ENCODE measurements around the gene PLXDC2.

PLXDC2 gene

DNA sequence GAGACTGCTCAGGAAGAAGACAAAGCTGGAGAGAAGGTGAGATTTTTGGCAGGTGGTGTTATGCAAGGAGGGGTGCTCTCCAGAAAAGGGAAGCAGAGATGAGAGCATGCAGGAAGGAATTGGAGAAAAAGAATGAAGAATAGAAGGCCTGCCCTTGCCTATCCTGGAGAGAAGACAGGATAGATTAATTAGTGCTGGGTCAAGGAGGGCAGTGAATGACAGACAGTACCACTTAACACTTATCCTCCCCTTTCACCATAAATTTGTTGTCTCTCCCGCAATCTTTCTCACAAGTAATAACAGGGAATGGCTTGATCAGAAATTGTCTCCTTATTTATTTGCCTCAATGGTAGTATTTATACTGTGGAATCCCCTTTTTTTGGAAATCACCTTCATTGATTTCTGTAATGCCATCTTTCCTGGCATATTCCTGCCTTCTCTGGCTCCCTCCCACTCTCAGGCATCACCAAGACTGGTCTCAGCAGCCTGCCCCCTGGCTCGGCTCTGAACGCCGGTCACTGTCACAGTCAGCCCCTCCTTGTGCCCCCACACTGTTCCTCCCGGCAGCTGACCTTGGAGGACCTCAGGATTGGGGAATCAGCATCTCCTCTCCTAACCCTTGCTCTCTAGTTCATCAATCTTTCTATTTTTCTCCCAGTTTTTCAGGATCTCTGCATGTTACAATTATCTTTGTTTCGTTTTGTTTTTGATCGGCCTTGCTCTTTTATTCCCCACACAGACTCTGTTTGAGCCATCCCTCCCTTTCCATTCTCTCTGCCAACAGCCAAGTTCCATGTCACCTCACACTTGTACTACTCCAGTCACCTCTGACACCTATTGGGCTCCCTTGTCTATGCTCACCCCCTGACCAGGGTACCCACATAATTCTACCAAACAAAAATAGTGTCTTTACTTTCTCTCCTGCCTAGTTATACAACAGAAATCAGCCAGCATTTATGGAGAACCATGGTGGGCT lies 294.2 kb downstream of the PLXDC2 start:
- TF ChIP-seq, protein P1, sequence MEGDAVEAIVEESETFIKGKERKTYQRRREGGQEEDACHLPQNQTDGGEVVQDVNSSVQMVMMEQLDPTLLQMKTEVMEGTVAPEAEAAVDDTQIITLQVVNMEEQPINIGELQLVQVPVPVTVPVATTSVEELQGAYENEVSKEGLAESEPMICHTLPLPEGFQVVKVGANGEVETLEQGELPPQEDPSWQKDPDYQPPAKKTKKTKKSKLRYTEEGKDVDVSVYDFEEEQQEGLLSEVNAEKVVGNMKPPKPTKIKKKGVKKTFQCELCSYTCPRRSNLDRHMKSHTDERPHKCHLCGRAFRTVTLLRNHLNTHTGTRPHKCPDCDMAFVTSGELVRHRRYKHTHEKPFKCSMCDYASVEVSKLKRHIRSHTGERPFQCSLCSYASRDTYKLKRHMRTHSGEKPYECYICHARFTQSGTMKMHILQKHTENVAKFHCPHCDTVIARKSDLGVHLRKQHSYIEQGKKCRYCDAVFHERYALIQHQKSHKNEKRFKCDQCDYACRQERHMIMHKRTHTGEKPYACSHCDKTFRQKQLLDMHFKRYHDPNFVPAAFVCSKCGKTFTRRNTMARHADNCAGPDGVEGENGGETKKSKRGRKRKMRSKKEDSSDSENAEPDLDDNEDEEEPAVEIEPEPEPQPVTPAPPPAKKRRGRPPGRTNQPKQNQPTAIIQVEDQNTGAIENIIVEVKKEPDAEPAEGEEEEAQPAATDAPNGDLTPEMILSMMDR (IDR thresholded peaks at IDR 0.05; ENCODE audit: low read depth, low read length, missing control alignments): no peak

DNA sequence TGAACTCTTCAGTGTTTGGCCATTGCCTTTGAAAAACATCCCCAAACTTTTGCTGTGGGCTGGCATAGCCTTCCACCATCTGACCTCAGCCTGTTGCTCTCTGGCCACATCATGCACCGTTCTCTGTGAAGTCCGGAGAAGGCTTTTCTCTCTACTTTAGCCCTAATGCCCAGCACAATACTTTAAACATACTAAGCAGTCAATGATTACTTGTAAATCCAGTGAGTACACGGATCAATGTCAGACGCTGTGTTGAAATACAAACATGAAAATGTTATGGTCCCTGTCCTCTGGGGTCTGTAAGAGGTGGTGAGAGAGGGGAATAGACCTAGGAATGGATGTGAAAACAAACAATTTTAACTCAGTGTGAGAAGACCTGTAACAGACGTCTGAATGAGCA lies 297.9 kb downstream of the PLXDC2 start:
- DNase-seq (ENCODE audit: extremely low read depth, low read depth): no peak
- H3K4me3 ChIP-seq (replicated peaks; ENCODE audit: low read depth, low read length): no peak overlapping the region
- TF ChIP-seq, protein P1 (IDR thresholded peaks at IDR 0.05; ENCODE audit: low read depth, low read length, missing control alignments): no peak

More for the DNA sequence above, 294.2 kb downstream of the PLXDC2 start:
- DNase-seq (ENCODE audit: extremely low read depth, low read depth): no peak
- no peak overlapping the region for H3K4me3 ChIP-seq (replicated peaks; ENCODE audit: low read depth, low read length)

DNA sequence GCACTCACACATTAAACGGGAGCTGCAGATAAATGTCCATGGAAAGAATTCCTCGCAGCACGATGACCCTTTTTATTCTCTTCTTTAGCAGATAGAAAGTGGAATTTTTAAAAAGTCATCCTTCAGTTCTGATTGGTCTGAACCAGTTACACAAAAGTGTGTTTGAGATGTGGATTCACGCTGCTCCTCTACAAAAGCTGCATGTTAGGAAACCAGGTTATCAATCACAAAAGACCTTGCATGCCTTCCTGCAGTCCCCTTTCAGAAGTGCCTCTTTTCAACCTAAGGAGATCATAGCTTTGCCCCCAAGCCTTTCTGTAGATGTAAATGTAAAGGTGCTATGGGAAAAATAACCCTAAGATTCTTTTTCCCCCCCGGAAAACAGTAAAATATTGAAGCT lies 299.7 kb downstream of the PLXDC2 start:
- no peak overlapping the region for H3K4me3 ChIP-seq (replicated peaks; ENCODE audit: low read depth, low read length)
- TF ChIP-seq, protein P1 (IDR thresholded peaks at IDR 0.05; ENCODE audit: low read depth, low read length, missing control alignments): no peak
- DNase-seq (ENCODE audit: extremely low read depth, low read depth): no peak

DNA sequence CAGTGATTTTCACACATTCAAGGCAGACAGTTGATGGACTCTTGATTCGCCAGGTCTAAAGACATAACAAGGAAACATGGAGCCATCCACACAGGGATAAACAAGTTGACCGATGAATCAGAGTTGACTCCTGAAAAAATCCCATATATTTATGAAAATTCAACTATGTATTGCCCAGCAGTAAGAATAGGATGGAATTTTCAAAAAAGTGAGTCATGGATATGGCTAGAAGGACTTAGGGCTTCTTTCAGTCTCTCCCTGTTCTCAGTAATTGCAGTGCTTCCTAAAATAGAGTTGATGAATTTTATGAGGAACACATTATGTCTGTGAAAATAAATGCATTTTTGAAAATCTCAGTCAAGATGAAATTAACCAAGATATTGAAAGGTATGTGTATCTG lies 301.2 kb downstream of the PLXDC2 start:
- no peak overlapping the region for H3K4me3 ChIP-seq (replicated peaks; ENCODE audit: low read depth, low read length)
- TF ChIP-seq, protein P1 (IDR thresholded peaks at IDR 0.05; ENCODE audit: low read depth, low read length, missing control alignments): no peak

DNA sequence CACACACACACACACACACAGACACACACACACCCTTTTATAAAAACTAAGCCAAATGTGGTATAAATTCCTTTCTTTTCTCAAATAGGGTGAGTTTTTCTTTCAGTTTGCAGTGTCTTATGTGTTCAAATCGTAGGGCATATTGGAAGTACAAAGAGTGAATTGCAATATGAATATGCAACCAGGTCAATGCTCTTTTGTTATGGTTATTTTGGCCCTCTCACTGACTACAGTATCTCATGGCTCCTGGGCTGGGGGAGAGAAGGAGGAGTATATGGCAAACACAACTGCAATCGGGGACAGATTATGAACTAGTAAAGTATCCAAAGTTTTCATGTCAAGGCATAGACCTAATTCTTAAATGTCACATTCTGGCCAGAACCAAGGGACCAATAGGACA lies 301.9 kb downstream of the PLXDC2 start:
- H3K4me3 ChIP-seq (replicated peaks; ENCODE audit: low read depth, low read length): no peak overlapping the region
- TF ChIP-seq, protein P1 (IDR thresholded peaks at IDR 0.05; ENCODE audit: low read depth, low read length, missing control alignments): no peak
- DNase-seq (ENCODE audit: extremely low read depth, low read depth): no peak

More for the DNA sequence above, 301.2 kb downstream of the PLXDC2 start:
- no peak for DNase-seq (ENCODE audit: extremely low read depth, low read depth)

DNA sequence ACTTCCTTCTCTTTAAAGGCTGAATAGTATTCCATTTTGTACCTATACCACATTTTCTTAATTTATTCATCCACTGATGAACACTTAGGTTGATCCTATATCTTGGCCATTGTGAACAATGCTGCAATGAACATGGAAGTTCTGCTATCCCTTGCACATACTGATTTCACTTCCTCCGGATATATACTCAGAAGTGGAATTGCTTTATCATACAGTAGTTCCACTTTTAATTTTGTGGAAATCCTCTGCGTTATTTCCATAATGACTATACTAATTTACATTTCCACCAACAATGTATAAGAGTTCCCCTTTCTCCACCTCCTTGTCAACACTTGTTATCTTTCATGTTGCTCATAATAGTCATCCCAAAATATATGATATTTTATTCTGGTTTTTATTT lies 312.6 kb downstream of the PLXDC2 start:
- TF ChIP-seq, protein P1 (IDR thresholded peaks at IDR 0.05; ENCODE audit: low read depth, low read length, missing control alignments): no peak
- DNase-seq (ENCODE audit: extremely low read depth, low read depth): no peak
- no peak overlapping the region for H3K4me3 ChIP-seq (replicated peaks; ENCODE audit: low read depth, low read length)

Data from HFF-Myc (cell line).